Fibroblast of lung (primary cell): Measurements from ENCODE around the gene LIM2. TPM values are rescaled to one million over a fixed set of nuclear protein-coding genes. Genes with fewer than 3 reads are reported as not detected.

Source experiments
- DNase-seq, 2 donors: peaks; one replicate each; pipeline versions ENCODE4 v3.0.0 to v3.0.0-alpha.2; 2010; ENCODE audit warnings: low read depth in 2 of 2
- H2AFZ ChIP-seq: 2 replicates; pipeline ENCODE4 v1.5.1; 2012; ENCODE audit warnings: low read length, control low read depth, inconsistent platforms
- H3K27ac ChIP-seq: 2 replicates; pipeline ENCODE4 v1.5.1; 2011; ENCODE audit warnings: low read length, control low read depth; ENCODE audit not compliant: insufficient read depth
- H3K27me3 ChIP-seq: 2 replicates; pipeline ENCODE4 v1.5.1; 2011; ENCODE audit warnings: mild to moderate bottlenecking, low read length; ENCODE audit not compliant: control insufficient read depth, insufficient read depth
- H3K36me3 ChIP-seq: 2 replicates; pipeline ENCODE4 v1.5.1; 2011; ENCODE audit warnings: low read length; ENCODE audit not compliant: control insufficient read depth, insufficient read depth
- H3K4me1 ChIP-seq: 2 replicates; pipeline ENCODE4 v1.5.1; 2011; ENCODE audit warnings: low read length; ENCODE audit not compliant: control insufficient read depth, insufficient read depth; ENCODE audit errors: extremely low read depth
- H3K4me2 ChIP-seq: 2 replicates; pipeline ENCODE4 v1.5.1; 2011; ENCODE audit warnings: low read length, control low read depth; ENCODE audit not compliant: insufficient read depth; ENCODE audit errors: extremely low read depth
- H3K4me3 ChIP-seq, 4 experiments: fragments of 200-600 bp in 1 of 4; sonication (generic) in 1 of 4; replicated peaks in 1 of 4; 2 replicates each; pipeline ENCODE4 v1.5.1; 2011 to 2016; ENCODE audit warnings: low read length in 4 of 4, low read depth in 3 of 4, mild to moderate bottlenecking in 3 of 4, control low read depth in 2 of 4, inconsistent platforms in 1 of 4, mixed read lengths in 1 of 4; ENCODE audit not compliant: insufficient read depth in 1 of 4; ENCODE audit errors: control extremely low read depth in 1 of 4
- H3K79me2 ChIP-seq: 2 replicates; pipeline ENCODE4 v1.5.1; 2012; ENCODE audit warnings: mild to moderate bottlenecking, low read length, inconsistent platforms; ENCODE audit not compliant: control insufficient read depth, insufficient read depth
- H3K9ac ChIP-seq: 2 replicates; pipeline ENCODE4 v1.5.1; 2011; ENCODE audit warnings: mild to moderate bottlenecking, low read length, control low read depth; ENCODE audit not compliant: insufficient read depth
- H3K9me3 ChIP-seq: 2 replicates; pipeline ENCODE4 v1.5.1; 2012; ENCODE audit warnings: low read depth, low read length; ENCODE audit not compliant: control insufficient read depth, insufficient read depth
- H4K20me1 ChIP-seq: 2 replicates; pipeline ENCODE4 v1.5.1; 2011; ENCODE audit warnings: low read length; ENCODE audit not compliant: control insufficient read depth, insufficient read depth; ENCODE audit errors: extremely low read depth
- CTCF ChIP-seq, 2 donors: IDR thresholded peaks in 1 of 2; conservative IDR thresholded peaks in 1 of 2; 1 replicate in 1 of 2; 2 replicates in 1 of 2; pipeline ENCODE4 v1.5.1; 2011 to 2012; ENCODE audit warnings: low read length in 2 of 2, control low read depth in 1 of 2, inconsistent platforms in 1 of 2, low read depth in 1 of 2, mild to moderate bottlenecking in 1 of 2
- EZH2 ChIP-seq: IDR thresholded peaks from 2 replicates; pipeline ENCODE4 v1.5.1; 2012; ENCODE audit warnings: low read length, control low read depth, mild to moderate bottlenecking; ENCODE audit errors: missing control alignments
- polyA plus RNA-seq, 2 donors: library from polyadenylated mRNA; depleted of rRNA in 1 of 2; stranded (reverse) in 1 of 2; unstranded in 1 of 2; fragments of >200 nt; gene quantifications; 2 replicates each; pipeline ENCODE4 v1.2.1, GENCODE V29; 2011 to 2012; ENCODE audit warnings: missing spikeins in 1 of 2
- total RNA-seq: library from RNA; depleted of rRNA; stranded (reverse); fragments of >200 nt; gene quantifications from 2 replicates; pipeline ENCODE4 v1.2.1, GENCODE V29; 2014

The LIM2 gene
- total and polyA plus RNA-seq, 2 donors (not counting 1 experiment from before 2014, with no cell fraction given), result not detected

GRCh38 chr19:51372649-51373504, 14.9 kb downstream of the LIM2 start, which contains the start of gene NKG7:
Gene NKG7 (minus strand): TSS chr19:51372654. CDS start chr19:51372535, 119 bp downstream.
- TF ChIP-seq EZH2 (no peak), CTCF (conservative IDR thresholded peaks at IDR 0.05 in 1 of 2, IDR thresholded peaks at IDR 0.05 in 1 of 2; ENCODE audit: low read depth in 1 of 2, low read length in 2 of 2) (no peak)
- Histone ChIP-seq H3K9me3 (no peaks in the 10 kb centered on the region), H4K20me1 (no peaks in the 10 kb centered on the region), H3K4me3 (no peak within 1 kb of the TSS), H3K4me2 (no peak within 1 kb of the TSS), H3K4me1 (peaks cover 3% of the 10 kb centered on the region), H3K9ac (no peak within 1 kb of the TSS), H3K36me3 (no peaks in the 10 kb centered on the region), H3K27ac (no peak within 1 kb of the TSS), H2AFZ (no peak within 1 kb of the TSS), H3K27me3 (no peaks in the 10 kb centered on the region), H3K79me2 (no peaks in the 10 kb centered on the region)
- DNase-seq, result no peak

GRCh38 chr19:51372021-51372648, 15.6 kb downstream of the LIM2 start:
- H3K27me3 ChIP-seq, result no peaks in the 10 kb centered on the region
- H3K4me3 ChIP-seq, result no peak overlapping the region
- no peaks in the 10 kb centered on the region for H4K20me1 ChIP-seq
- TF ChIP-seq CTCF (conservative IDR thresholded peaks at IDR 0.05 in 1 of 2, IDR thresholded peaks at IDR 0.05 in 1 of 2; ENCODE audit: low read depth in 1 of 2, low read length in 2 of 2), result no peak
- no peak for TF ChIP-seq EZH2
- H3K27ac ChIP-seq, result no peak overlapping the region
- H3K36me3 ChIP-seq, result no peaks in the 10 kb centered on the region
- no peak overlapping the region for H2AFZ ChIP-seq
- no peak overlapping the region for H3K9ac ChIP-seq
- no peak overlapping the region for H3K4me2 ChIP-seq
- DNase-seq, result no peak
- no peaks in the 10 kb centered on the region for H3K9me3 ChIP-seq
- peaks cover 3% of the 10 kb centered on the region for H3K4me1 ChIP-seq
- H3K79me2 ChIP-seq, result no peaks in the 10 kb centered on the region

- Histone ChIP-seq H3K4me3 (no peak overlapping the region), H3K9ac (no peak overlapping the region), H3K27me3 (no peaks in the 10 kb centered on the region), H2AFZ (no peak overlapping the region), H3K36me3 (no peaks in the 10 kb centered on the region), H3K79me2 (no peaks in the 10 kb centered on the region), H3K4me2 (no peak overlapping the region), H3K27ac (no peak overlapping the region), H3K4me1 (peaks cover 3% of the 10 kb centered on the region), H3K9me3 (no peaks in the 10 kb centered on the region), H4K20me1 (no peaks in the 10 kb centered on the region)
- TF ChIP-seq CTCF (conservative IDR thresholded peaks at IDR 0.05 in 1 of 2, IDR thresholded peaks at IDR 0.05 in 1 of 2; ENCODE audit: low read depth in 1 of 2, low read length in 2 of 2), result no peak
- TF ChIP-seq EZH2, result no peak
- no peak for DNase-seq
Measured at GRCh38 chr19:51371186-51371690, 16.5 kb downstream of the LIM2 start.
